ENCODE data around the gene MRPL34.

The MRPL34 gene

DNA sequence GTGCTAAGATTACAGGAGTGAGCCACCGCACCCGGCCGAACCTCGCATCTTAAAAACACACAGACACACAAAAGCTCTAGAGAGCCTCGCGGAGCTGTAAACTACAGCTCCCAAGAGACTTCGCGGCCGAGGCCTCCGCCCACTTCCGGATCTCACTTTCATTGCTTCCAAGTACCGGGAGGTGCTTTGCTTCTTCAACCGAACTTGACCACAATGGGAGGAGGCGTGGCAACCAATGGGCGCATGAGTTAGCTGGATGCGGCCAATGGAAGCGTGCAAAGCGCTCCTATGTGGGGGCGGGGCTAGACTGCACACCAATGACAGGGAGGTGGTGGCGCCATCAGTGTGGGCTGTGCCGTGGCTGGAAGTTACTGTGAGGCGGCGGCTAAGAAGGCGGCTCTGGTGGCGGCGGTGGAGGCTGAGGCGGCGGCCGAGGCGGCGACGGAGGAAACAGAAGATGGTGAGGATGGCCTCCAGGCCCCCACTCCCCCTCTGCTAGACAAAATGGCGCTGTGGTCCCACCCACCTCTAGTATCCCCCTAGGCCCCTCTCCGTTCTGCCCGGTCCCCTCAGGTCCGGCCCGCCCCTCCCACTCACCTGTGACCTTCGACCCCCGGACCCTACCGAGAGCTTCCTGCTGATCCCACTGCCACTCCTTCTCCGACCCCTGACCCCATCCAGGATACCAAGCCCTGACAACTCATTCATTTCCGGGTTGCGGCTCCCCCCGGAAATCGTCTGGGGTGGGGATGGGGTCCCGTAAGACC, 3.7 kb downstream of the MRPL34 start, which contains the start of gene DDA1:
Gene DDA1, plus strand, starts transcription at position 366 of the 767 bp plus-strand sequence. Its CDS starts 92 bp downstream, at position 458.
- peak; percentile 98 for DNase-seq (ENCODE audit: low read depth in 2 of 2, low spot score in 1 of 2)

GRCh38 chr19:17309965-17310461, 4.3 kb downstream of the MRPL34 start:
- no peak for DNase-seq (ENCODE audit: low read depth in 2 of 2, low spot score in 1 of 2)

GRCh38 chr19:17311455-17312188, 6.0 kb downstream of the MRPL34 start:
- DNase-seq (ENCODE audit: low read depth in 2 of 2, low spot score in 1 of 2), result no peak

DNA sequence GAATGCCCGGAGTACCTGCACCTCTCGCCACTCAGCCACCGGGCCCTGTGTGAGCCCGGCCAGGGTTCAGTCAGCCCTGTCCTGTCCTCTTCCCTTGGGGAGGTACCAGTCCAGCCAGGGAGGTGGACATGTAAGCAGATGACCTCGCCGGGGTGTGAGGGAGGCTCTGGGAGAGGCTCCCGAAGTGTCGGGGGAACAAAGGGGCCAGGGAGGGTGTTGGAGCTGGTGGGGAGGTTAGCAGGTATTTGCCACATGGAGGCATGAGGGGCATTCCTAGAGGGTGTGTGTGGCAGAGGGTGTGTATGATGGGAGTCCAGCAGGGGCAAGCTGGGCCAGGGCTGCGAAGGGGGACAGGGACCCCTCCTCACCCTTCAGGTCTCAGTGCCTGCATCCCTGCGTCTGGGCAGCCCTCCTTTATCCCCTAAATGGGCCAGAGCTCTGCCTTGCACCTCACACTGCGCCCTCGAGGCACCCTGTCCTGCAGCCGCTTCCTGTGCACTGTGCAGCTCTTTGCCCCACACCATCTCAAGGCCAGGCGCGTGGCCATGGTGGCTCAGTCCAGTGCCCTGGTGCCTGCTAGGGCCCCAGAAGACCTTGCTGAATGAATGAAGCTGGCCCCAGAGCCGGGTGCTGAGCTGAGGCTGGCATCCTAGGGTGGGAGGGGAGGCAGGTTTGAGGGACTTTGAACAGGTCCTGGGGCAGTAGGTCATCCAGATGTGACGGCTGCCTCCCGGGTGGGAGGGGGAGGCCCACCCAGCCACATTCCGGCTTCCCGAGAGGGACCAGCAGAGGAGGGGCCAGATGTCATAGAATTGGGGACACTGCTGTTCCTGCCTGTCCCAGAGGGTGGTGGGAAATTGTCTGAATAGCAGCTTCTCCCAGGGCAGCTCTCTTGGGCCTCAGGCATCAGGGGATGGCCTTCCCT, 6.8 kb downstream of the MRPL34 start:
- DNase-seq (ENCODE audit: low read depth in 2 of 2, low spot score in 1 of 2), result no peak

DNA sequence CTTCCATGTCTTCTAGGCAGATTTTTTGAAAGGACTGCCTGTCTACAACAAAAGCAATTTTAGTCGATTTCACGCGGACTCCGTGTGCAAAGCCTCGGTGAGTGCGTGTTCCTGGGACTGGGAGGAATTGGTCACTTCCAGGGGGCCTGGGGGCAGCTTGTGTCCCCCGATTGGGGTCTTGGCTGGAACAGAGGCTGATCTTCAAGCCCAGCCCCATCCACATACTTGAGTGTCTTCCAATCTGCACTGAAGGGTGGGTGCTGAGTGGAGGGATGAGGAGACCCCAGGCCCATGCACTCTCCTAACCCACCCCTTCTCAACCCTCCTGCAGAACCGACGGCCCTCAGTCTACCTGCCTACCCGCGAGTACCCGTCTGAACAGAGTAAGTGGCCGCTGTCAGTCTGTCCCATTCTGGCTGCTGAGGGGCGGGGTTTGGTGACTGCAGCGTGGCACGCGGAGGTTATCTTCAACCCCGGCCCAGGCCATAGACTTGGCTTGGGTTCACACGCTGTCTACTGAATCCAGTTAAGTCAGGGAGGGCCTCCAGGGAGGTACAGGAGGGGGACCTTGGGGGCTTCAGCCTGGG, 8.4 kb downstream of the MRPL34 start:
- DNase-seq (ENCODE audit: low read depth in 2 of 2, low spot score in 1 of 2), result no peak

GRCh38 chr19:17318966-17319365, 13.3 kb downstream of the MRPL34 start:
- DNase-seq (ENCODE audit: low read depth in 2 of 2, low spot score in 1 of 2), result no peak

GRCh38 chr19:17319473-17320238, 14.0 kb downstream of the MRPL34 start:
- DNase-seq (ENCODE audit: low read depth in 2 of 2, low spot score in 1 of 2), result no peak

GRCh38 chr19:17320435-17320834, 14.8 kb downstream of the MRPL34 start:
- no peak for DNase-seq (ENCODE audit: low read depth in 2 of 2, low spot score in 1 of 2)

DNA sequence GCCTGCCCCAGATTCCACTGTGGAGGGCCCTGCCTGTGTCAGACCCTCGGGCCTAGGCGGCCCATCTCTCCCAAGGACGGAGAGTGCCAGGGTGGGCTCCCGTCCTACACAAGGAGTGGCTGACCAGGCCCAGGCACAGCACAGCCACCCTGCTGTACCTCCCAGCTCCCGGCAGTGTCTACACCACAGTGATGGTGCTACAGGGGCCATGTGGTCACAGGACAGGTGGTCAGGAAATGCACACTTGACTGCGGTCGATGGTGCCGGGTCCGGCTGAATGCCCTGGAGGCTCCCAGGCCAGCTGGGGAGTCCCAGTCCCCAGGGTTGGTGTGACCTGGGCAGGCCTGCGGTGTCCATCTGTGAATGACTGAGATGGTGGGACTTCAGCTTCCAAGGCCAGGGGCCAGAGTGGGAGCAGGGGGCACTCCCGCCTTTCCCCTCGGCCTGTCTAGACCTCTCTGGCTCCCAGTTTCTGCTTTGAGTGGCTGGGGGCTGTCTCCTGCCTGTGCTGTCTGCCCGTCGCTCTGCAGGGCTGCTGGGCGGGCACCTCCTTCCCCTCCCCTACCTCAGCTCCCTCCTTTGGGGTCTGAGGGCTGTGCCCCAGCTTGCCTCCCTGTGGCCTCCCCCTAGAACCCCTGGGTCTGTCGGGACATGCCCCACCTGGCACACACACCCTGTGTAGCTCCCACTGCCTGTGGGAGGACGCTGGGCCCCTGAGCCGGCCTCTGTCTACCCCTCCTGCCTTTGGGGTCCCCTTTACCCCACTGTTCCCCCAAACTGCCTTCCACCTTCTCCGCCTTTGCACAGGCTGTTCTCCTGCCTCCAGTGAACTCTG, 16.2 kb downstream of the MRPL34 start:
- DNase-seq (ENCODE audit: low read depth in 2 of 2, low spot score in 1 of 2), result no peak

GRCh38 chr19:17322854-17323253, 17.2 kb downstream of the MRPL34 start:
- no peak for DNase-seq (ENCODE audit: low read depth in 2 of 2, low spot score in 1 of 2)

DNA sequence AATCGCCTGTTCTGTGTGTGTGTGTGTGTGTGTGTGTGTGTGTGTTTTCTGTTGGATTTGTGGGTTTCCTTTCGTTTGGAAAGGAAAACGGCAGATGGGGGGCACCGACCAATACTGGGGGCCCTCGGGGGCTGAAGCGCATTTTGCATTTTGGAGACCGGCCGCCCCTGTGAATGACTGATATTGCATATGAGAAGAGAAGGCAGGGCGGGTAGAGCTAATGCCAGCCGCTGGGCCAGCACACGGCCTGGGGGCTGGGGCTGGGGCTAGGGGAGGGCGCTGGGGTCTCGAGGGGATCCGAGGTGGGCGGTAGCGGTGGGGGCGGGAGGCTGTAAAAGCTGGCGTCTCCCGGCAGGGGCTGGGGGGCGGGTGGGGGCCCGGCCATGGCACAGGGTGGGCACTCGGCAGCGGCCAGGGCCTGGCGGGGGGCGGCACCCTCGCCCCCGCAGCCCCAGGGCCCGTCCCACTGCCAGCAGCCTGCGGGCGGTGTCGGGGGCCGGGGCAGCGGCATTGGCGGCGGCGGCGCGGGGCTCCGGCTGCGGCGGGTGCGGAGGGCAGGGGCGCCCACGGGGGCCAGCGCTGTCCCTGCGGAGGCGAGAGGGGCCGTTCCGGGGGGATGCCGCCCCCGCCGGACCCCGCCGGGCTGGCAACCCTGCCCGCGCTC, 17.8 kb downstream of the MRPL34 start:
- DNase-seq (ENCODE audit: low read depth in 2 of 2, low spot score in 1 of 2), result no peak

DNA sequence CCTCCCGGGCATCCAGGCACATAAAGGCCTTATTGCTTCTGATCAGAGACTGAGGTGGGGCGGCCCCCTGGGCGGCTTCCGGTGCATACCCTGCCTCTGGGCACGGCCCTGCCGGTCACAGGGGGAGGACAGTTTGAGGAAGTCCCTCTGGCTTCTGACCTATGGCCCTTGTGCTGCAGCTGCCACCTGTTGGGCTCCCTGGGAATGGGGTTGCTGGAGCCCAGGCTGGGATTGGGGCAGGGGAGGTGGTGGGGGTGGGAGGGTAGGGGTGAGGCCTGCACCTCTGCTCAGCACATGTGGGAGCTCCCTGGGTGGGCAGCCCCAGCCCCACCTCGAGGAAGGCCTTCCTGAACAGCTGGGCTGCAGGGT, 18.3 kb downstream of the MRPL34 start:
- no peak for DNase-seq (ENCODE audit: low read depth in 2 of 2, low spot score in 1 of 2)

DNA sequence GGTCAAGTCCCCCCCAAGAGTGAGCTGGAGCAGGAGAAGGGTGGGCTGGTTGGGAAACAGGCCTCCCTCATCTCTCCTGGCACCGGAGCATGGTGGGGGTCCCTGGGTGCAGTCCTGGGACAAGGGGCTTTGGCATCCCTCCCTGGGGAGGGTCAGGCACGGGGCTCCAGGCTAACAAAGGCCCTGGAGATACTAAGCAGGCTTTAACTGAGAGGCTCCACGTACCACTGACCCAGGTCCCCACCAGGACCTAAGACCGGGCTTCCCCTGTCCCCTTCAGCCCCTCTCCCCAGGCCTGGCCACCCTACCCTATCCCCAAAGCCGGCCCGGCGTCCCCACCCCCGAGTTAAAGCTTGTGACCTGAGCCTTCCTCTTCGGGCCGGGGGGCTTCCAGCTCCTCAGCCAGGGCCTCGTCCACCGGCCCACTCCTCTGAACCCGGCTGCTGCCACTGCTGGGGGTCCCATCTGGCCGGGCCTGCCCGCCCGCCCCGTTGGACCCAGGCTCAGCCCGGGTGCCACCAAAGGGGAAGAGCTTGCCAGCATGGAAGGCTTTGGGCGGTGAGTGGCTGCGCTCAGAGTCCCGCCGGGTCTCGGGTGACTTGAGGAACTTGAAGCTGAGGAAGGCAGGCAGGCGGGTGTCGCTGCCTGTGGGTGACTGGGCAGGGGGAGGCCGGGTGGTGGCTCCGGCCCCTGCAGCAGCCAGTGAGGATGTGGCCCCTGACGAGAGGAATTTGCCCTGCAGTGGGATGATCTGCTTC, 18.9 kb downstream of the MRPL34 start:
- DNase-seq (ENCODE audit: low read depth in 2 of 2, low spot score in 1 of 2), result no peak

DNA sequence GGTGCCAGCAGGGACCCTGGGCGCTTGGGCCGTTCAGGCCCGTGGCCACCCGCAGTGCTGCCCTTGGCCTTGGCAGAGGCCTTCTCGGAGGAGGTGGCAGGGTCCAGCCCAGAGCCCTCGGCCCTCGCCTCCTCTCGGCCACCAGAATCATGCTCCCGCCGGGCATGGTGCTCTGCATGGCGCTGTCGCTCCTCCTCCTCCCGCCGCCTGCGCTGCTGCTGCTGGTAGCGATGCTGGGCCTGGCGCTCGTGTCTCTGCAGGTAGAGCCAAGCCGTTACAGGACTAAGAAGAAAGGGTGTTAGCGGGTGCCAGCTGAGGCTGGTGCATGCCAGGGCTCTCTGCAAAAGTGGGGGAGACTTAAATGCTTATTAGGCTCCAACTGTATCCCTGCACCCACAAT, 19.5 kb downstream of the MRPL34 start:
- DNase-seq (ENCODE audit: low read depth in 2 of 2, low spot score in 1 of 2), result no peak

- no peak for DNase-seq (ENCODE audit: low read depth in 2 of 2, low spot score in 1 of 2)
Observed at GRCh38 chr19:17325881-17326594, 20.4 kb downstream of the MRPL34 start.

GRCh38 chr19:17326595-17326966, 20.9 kb downstream of the MRPL34 start:
- no peak for DNase-seq (ENCODE audit: low read depth in 2 of 2, low spot score in 1 of 2)

DNA sequence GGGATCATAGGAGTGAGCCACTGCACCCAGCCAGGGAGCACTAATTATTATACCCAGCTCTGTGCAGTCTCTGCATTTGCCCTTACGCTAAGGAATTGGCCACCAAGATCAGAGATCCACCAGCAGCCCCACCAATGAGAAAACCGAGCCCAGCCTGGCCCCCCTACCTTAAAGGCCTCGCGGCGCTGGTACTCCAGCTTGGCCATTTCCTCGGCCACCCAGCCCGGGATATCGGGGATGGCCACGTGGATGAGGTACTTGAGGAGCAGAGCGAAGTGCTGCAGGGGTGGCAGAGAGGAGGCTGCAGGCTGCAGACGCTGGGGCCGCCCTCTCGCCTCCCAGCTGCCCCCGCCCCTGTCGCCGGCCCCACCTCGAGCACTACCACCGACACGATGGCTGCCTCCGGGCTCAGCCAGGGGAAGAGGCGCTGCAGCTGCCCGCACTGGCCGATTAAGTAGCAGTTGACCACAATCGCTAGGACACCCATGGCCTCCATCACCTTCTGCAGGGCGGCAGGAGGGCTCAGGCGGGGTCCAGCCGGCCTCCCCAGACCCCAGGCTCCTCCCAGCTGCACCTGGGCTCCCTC, 21.5 kb downstream of the MRPL34 start:
- DNase-seq (ENCODE audit: low read depth in 2 of 2, low spot score in 1 of 2), result no peak

Measured in stimulated activated CD8-positive, alpha-beta memory T cell treated with anti-CD3 and anti-CD28 coated beads, Interleukin-4, amount 100 ng/mL, for 1 hour (primary cell).